ENCODE data around the gene LFNG.
A peak's percentile ranks its signal among the peaks of the same experiment; 100 is the strongest.

The LFNG gene

DNA sequence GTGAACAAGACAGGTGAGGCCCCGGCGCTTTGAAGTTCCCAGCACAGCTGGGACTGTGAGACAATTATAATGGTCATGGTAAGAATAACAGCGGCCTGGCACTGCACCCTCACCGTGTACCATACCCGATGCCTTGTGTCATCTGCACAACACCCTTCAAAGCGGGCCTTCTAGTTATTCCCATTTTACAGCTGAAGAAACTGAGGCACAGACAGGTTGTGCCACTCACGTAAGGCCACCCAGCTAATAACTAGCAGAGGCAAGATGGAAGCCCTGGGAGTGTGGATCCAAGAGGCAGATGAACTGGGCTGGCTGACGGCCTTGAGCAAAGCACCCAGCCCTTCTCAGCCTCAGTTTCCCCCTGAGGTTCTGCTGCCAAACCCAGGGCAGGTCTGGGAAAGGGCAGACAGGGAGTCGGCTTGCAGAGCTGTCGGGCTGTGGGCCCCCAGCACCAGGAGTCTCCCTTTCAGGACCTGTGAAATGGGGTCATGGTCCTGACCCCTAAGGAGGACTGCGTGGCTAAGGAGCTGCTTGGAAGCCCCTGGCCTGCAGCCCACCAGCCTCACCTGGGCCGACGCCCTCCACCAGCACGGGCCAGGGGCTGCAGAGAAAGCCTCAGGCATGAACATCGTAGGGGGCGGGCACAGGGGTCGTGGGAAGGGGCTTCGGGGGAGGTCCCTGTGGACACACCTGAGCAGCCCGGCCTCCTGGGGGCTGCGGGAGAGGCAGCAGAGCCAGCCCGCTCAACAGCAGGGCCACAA is 15.3 kb upstream of the LFNG start:
- no peak for DNase-seq

DNA sequence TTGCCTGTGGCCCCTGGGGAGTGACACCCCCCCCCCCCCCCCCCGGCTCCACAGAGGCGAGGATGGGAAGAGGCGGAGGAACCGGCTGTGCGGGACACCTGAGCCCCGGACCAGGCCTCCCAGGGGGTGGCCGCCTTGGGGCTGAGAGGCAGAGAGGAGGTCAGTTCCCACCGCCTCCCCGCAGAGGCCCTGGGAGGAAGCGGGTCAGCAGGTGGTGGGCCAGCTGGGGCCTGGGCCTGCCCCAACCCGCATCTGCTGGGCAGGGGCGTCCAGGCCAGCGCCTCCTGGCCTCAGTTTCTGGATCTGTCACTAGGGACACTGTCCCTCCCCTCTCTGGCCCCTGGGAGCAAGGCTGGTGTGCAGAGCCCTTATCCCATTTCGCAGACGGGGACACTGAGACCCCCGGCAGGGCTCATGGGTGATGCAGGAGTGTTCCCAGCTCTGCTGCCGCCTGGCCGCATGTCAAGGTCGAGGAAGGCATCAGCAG is 14.6 kb upstream of the LFNG start:
- no peak for DNase-seq

DNA sequence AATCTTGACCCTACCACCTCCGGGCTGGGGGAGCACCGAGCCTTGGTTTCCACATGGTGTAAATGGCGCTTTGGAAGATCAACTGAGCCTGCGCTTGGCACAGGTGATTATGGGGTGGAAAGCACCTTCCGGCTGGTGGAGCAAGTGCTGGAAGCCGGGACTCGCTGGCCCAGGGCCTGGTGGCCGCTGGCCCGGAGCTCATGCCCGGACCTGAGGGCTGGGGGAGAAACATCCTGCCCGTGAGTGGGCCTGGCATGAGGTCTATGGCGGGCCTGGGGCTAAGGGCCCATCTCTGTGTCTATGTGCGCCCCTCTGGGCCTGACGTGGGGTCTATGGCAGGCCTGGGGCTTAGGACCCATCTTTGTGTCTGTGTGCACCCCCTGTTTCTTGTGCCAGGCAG is 14.2 kb upstream of the LFNG start:
- no peak for DNase-seq

DNA sequence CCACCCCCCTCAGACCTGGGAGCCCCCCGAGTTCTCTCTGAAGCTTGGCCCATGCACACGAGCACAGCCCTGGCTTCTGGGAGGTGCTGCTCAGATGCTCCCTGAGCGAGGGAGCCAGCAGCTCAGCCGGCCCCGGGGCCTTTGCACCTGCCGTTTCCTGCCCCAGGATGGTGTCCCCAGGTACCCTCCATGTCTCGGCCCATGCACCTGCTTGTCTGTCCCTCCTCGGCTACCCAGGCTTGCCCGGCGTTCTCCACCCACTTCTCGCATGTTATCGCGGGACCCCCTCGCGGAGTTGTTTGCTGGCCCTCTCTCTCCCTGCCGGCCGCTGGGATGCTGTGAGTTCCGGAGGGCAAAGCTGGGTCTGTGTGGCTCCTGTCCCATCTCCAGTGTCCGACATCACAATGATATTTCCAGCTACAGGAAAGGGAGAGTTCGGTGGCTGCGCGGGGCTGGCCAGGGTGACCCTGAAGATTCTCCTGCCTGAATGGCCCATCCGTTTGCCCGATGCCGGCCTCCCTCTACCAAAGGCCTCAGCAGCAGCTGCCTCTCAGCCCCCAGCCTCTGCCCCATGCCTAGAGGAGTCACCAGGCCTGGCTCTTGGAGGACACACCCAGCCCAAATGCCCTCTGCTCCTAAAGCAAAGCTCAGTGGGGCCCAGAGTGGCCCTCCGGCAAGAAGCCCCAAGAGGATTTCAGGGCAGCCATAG is 12.2 kb upstream of the LFNG start:
- DNase-seq, result no peak

DNA sequence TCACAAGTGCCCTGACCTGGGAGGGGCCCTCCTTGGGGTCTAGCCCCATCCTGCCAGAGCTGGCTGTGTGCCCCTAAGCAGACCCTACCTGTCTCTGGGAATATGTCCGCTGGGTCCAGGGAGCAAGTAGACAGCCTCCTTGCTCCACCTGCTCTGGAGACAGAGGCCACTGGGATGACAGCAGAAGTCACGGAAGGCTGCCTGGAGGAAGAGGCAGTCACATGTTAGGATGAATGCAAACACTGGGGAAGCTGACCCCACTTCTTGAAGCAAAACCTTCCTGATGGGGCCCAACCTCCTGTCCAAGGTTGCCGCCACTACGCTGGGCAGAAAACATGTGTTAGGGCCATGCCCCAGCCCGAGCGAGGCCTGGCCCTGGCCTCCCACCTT is 11.7 kb upstream of the LFNG start:
- DNase-seq, result no peak

GRCh38 chr7:2508327-2509215 is 11.0 kb upstream of the LFNG start:
- DNase-seq, result peak; percentile 67

DNA sequence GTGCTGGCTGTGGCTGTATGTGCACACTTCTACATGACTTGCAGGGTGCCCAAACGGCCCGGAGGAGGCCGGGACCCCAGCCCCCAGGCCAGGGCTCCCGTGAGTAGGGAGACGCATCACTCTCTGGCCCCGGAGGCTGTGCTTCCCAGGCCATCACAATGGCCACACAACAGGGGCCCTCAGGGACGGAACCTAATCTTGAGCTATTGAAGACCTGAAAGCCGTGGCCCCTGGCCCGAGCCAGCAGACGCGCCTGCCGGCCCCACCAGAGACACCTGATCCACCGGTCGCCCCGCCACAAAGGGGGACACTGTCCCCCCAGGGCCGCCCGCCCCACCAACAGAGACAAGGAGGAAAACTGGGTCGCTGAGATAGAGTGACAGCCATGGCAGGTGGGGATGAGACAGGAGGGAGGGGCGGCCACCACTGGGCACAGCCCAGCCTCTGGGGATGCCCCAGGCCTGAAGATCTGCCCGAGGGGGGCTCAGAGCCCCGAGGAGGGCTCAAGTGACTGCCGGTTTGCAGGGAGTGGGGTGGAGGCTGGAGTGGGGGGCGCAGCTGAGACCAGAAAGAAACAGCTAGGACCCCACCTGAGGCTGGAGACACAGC is 10.2 kb upstream of the LFNG start:
- no peak for DNase-seq

DNA sequence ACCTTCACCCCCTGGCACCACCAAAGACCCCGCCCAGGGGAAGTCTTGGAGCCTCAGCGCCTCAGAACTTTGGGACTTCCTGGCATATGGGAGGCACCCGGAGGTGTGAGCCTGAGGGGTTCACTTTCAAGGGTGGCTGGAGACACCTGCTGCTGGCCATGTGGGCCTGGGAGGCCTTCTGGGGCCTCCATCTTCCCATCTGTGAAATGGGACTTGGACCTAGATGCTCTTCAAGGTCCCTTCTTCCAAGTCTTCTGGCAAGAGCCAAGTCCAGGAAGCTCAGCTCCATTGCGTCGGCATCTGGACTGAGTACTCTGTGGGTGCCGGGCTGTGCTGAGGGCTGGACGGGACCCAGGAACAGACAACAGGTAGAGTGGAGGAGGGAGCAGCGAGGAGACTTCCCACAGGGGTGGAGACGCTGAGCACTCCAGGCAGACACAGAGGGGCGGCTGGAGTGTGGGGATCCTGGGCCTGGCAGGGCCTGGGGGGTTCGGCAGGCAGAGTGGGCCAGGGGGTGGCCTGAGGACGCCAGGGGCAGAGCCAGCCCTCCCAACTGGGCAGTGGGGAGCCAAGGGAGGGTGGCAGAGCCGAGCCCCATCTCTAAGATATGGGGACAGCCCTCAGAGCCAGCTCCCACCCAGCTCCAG is 9.3 kb upstream of the LFNG start:
- no peak for DNase-seq

DNA sequence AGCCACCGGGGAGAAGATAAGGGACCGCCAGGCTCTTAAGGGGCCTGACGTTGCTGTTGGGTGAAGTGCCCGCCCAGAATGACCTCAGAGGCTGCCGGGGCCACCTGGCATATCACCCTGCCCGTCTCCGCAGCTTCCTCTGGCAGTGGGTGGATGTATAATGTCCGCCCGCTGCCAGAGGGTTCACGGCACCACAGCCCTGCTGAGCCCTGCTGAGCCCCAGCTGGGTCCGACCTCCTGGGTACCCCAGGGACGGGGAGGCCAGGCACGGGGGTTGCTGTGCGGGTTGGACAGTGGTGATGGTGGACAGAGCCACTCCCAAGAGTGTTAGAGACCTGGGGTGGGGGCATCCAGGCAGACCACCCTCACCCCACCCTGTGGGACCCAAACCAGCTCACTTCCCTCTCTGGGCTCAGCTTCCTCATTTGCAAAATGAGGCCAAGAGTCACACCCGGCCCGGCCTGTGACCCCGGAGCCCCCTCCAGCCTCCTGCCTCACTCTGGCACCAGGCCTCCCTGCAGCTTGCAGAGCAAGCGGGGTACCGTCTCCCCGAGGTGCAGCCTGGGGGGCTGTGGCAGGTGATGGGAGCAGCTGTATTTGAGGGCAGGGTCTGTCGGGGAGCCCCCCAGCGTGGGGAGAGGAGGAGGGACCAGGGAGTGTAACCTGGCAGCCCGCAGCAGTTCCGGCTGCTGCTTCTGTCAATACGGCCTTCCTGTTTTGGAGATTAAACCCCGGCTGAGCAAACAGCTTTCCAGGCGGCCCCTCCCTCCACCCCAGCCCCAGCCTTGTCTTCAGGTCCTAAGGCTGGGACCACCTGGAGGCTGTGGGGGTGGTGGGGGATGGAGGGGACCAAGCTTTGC is 8.4 kb upstream of the LFNG start:
- peak; percentile 52 for DNase-seq

DNA sequence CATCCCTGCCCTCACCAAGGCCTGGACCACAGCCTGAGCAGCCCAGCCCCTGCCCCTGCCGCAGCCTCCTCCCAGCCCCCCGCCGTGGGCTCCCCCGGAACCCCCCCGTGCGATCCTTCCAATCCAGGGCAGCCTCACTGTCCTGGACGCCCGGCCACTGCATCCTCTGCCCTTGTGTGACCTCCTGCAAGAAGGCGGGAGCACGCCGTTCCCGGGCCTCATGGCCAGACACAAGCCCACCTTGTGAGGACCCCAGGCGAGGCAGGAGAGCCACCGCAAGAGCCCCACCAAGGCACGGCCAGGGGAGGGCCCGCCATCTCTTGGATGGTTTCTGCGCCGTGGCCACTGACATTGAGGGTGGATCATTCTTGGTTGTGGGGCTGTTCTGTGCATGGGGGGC is 7.8 kb upstream of the LFNG start:
- DNase-seq, result no peak

- no peak for DNase-seq
These were observed 7.4 kb upstream of the LFNG start for GRCh38 chr7:2512179-2512661.

DNA sequence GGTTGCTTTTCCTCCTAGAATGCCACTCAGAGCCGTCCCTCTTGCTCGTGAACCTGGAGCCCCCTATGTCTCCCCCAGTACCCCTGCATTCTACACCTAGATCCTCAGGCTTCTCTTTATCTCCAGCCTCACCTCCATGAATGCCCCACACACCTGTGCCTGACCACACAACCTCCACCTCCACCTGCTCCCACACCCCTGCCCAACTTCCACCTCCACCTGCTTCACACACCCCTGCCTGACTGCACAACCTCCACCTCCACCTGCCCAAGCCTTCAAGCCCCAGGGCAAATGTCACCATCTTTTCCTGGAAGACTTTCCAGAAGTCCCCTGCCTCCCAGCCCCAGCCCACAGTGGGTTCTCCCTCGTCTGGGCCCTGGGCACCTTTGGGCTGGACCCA is 6.9 kb upstream of the LFNG start:
- no peak for DNase-seq

- DNase-seq, result no peak
These were observed 5.9 kb upstream of the LFNG start for GRCh38 chr7:2513702-2514101.

GRCh38 chr7:2514473-2515423 is 4.8 kb upstream of the LFNG start:
- no peak for DNase-seq

GRCh38 chr7:2515424-2516193 is 4.0 kb upstream of the LFNG start:
- DNase-seq, result no peak

DNA sequence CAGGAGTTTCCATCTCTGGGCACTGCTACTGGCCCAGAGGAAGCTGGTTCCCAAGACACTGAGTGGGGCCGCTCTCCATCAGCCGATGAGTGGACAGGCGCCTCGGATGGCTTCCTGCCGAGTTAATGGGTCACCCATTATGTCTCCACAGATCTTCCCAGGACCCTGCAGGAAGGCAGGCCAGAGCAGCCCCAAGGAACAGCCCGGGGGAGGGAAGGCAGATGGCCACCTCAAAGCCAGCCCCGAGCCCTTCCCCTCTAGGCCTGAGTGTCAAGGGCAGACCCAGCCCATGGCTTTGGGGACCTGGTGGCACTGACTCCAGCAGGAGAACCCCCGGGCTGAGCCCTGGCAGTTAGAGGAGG is 3.4 kb upstream of the LFNG start:
- no peak for DNase-seq

GRCh38 chr7:2517026-2517425 is 2.5 kb upstream of the LFNG start:
- DNase-seq, result no peak

GRCh38 chr7:2517678-2518507 is 1.7 kb upstream of the LFNG start:
- no peak for DNase-seq

DNA sequence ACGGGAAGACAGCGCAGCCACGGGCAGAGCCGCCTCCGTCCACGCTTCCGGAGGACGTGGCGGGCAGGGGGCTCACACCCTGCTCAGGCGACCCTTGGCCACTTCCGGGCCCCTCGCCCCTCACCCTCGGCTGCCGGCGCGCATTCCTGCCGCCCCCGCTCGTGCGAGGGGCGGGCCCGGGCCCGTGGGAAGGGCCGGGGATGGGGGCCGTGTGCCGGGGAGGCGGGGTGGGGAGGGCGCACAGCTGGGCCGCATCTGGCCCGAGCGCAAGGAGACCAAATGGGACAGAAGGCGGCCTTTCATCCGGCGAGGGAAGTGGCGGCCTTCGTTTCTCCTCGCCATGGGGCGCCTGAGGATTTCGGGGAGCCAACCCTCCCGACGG is 846 bp upstream of the LFNG start:
- DNase-seq, result no peak
